Common myeloid progenitor, CD34-positive (primary cell): ENCODE results near the gene DUSP7.

Experiments used
- CTCF ChIA-PET: fragments of 350-600 bp; sonication (Branson Sonifier 250); formaldehyde crosslinking; loops from one replicate; lab custom pipeline; 2021; ENCODE audit warnings: antibody characterized with exemption; lab: Charles Lee
- POLR2A ChIA-PET: fragments of 350-600 bp; sonication (Branson Sonifier 250); formaldehyde crosslinking; loops from one replicate; lab custom pipeline; 2021; ENCODE audit warnings: antibody characterized with exemption; lab: Charles Lee
- DNase-seq, 3 donors: peaks; one replicate each; pipeline versions ENCODE4 v3.0.0 to v3.0.0-alpha.2; 2013
- H3K27ac ChIP-seq, 2 experiments: 1 replicate in 1 of 2; 2 replicates in 1 of 2; pipeline ENCODE4 v1.7.0; 2013; ENCODE audit warnings: inconsistent platforms in 2 of 2, low read length in 2 of 2, mild to moderate bottlenecking in 2 of 2, low read depth in 1 of 2, moderate library complexity in 1 of 2; ENCODE audit not compliant: severe bottlenecking in 2 of 2, insufficient read depth in 1 of 2, poor library complexity in 1 of 2
- H3K27me3 ChIP-seq, 5 experiments: replicated peaks in 2 of 5; 1 replicate in 3 of 5; 2 replicates in 2 of 5; pipeline versions ENCODE4 v1.6.1 to v1.7.0; 2013; ENCODE audit warnings: low read length in 4 of 5, mild to moderate bottlenecking in 2 of 5, moderate library complexity in 2 of 5, inconsistent platforms in 1 of 5; ENCODE audit not compliant: insufficient read depth in 5 of 5, control insufficient read depth in 4 of 5
- H3K36me3 ChIP-seq, 4 experiments: 1 replicate in 2 of 4; 2 replicates in 2 of 4; pipeline versions ENCODE4 v1.6.1 to v1.7.0; 2013; ENCODE audit warnings: low read length in 3 of 4, control low read depth in 1 of 4, mild to moderate bottlenecking in 1 of 4; ENCODE audit not compliant: control insufficient read depth in 4 of 4, insufficient read depth in 4 of 4
- H3K4me1 ChIP-seq, 4 experiments: 1 replicate in 3 of 4; 2 replicates in 1 of 4; pipeline versions ENCODE4 v1.6.1 to v1.7.1; 2013; ENCODE audit warnings: low read length in 3 of 4, mild to moderate bottlenecking in 3 of 4, control low read depth in 1 of 4, inconsistent platforms in 1 of 4, moderate library complexity in 1 of 4; ENCODE audit not compliant: control insufficient read depth in 4 of 4, insufficient read depth in 4 of 4; ENCODE audit errors: control extremely low read depth in 1 of 4
- H3K4me3 ChIP-seq, 7 experiments: 1 replicate in 4 of 7; 2 replicates in 3 of 7; pipeline versions ENCODE4 v1.5.1 to v1.7.0; 2013; ENCODE audit warnings: mild to moderate bottlenecking in 7 of 7, low read length in 6 of 7, moderate library complexity in 6 of 7, inconsistent platforms in 2 of 7, low read depth in 2 of 7, control low read depth in 1 of 7; ENCODE audit not compliant: insufficient read depth in 4 of 7, control insufficient read depth in 1 of 7; ENCODE audit errors: extremely low read depth in 1 of 7
- H3K9me3 ChIP-seq, 5 experiments: 1 replicate in 4 of 5; 2 replicates in 1 of 5; pipeline versions ENCODE4 v1.6.1 to v1.7.1; 2013; ENCODE audit warnings: low read length in 4 of 5, mild to moderate bottlenecking in 2 of 5, inconsistent platforms in 1 of 5, low read depth in 1 of 5, moderate library complexity in 1 of 5; ENCODE audit not compliant: control insufficient read depth in 4 of 5, insufficient read depth in 2 of 5; ENCODE audit errors: control extremely low read depth in 1 of 5
- WGBS: methylation state at CpG from one replicate; pipeline ENCODE4 v1.1.5; 2013; ENCODE audit not compliant: insufficient coverage; 5-methylcytosine and 5-hydroxymethylcytosine counted together

The DUSP7 gene

DNA sequence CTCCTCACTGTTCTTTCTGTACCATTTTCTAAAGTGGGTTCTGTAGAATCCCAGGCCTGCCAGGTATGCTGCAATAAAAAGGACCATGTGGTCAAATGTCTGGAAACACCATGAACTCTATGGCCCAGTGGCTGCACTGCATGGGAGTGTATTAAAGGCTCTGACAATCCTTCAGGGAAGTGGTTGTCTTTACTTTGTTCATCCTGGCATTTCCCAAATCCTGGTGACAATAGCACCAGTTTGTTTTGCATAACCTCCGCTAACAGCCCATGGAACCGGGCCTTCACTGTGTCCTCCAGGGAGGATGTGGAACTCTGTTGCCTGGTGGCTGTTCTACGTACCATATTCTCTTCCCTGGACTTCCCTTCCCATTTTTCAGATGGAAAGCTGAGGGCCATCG lies 11.2 kb upstream of the DUSP7 start:
- H3K4me1 ChIP-seq = peaks cover 0 to 27% (median 7%) of the 10 kb centered on the region in 4 experiments
- no peak overlapping the region for H3K27ac ChIP-seq
- H3K36me3 ChIP-seq = no peaks in the 10 kb centered on the region
- H3K27me3 ChIP-seq = no peaks in the 10 kb centered on the region
- H3K4me3 ChIP-seq = no peak overlapping the region
- no peak for DNase-seq
- 96% methylated on average over 3 of the region's 4 CpGs for WGBS
- ChIA-PET CTCF (no interaction called here), POLR2A (interaction anchor here (0.8 kb wide), 1 partner anchor 10 kb away, joined by 3 read pairs; no protein-coding TSS in a partner anchor)
- no peaks in the 10 kb centered on the region for H3K9me3 ChIP-seq

DNA sequence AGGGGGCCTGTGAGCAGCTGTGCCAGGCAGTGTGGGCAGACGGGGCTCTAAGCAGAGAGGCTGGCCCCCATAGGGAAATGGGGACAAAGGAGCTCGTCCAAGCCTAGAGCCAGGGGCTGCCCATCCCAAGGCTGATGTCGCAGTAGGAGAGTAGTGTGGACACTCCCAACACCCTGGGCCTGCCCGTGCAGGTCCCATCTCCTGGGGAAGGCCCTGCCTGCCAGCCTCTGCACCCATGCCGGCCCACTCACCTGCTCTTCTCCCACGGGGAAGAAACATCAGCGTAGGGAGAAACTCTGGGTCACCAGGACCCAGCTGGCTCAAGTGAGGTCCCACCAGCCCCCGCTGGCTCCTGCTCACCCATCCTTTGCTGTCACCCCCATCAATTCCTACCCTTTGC lies 10.7 kb upstream of the DUSP7 start:
- 99% methylated on average over 8 of the region's 8 CpGs for WGBS
- no peak for DNase-seq
- H3K27ac ChIP-seq = no peak overlapping the region
- no peaks in the 10 kb centered on the region for H3K9me3 ChIP-seq
- POLR2A ChIA-PET = interaction anchor here (0.8 kb wide), 1 partner anchor 10 kb away, joined by 3 read pairs; no protein-coding TSS in a partner anchor
- H3K36me3 ChIP-seq = no peaks in the 10 kb centered on the region
- no peak overlapping the region for H3K4me3 ChIP-seq
- CTCF ChIA-PET = interaction anchor here (1.6 to 1.7 kb wide), 2 partner anchors 14 to 55 kb away, joined by 3 to 5 read pairs; no protein-coding TSS in a partner anchor
- peaks cover 0 to 28% (median 9%) of the 10 kb centered on the region in 4 experiments for H3K4me1 ChIP-seq
- H3K27me3 ChIP-seq = no peaks in the 10 kb centered on the region

DNA sequence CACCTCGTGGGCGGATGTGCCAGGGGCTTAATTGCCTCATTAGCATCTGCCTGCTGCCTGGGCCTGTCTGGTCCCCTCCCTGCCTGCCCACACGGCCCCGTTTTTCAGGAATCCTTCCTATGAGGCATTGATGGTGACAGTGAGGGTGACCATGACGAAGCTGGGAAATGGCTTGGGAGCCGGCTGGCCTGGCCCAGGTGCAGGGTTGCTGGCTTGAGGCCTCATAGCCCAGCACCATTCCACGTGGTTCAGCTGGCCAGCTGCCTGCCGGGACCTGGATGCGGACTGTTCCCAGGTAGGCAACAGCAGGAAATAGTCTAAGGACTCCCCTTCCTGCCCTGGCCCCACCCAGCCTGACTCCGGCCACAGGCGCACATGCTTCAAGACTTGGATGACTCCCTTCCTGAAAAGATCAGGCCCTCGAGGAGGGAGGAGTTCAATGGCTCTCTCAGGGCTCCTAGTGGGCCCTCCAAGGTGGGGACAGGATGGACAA lies 8.9 kb upstream of the DUSP7 start:
- peaks cover 0 to 16% (median 4%) of the 10 kb centered on the region in 4 experiments for H3K4me1 ChIP-seq
- ChIA-PET CTCF (interaction anchor here (1.3 to 1.7 kb wide), 2 partner anchors 53 to 78 kb away, joined by 3 to 5 read pairs; no protein-coding TSS in a partner anchor), POLR2A (no interaction called here)
- no peak overlapping the region for H3K27ac ChIP-seq
- H3K36me3 ChIP-seq = no peaks in the 10 kb centered on the region
- no peaks in the 10 kb centered on the region for H3K9me3 ChIP-seq
- DNase-seq = no peak
- WGBS = 52% methylated on average over 12 of the region's 12 CpGs
- no peaks in the 10 kb centered on the region for H3K27me3 ChIP-seq
- no peak overlapping the region for H3K4me3 ChIP-seq

DNA sequence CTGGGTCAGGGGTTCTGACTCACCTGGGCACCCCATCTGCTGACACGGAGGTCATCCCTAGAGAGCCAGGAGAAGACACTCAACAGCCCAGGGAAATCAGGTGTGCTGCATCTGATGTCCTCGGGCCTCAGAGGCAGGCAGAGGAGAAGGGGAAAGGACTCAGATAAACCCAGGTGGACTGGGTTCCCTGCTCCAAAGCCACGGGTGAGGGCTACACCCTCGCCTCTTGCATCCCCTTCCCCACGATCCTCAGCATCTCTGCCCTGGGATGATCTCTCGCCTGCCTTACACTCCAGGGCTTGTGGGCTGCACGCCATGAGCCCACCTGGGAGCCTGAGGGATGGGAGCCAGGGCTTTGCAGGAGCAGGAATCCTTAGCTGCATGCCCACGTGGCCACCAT lies 8.2 kb upstream of the DUSP7 start:
- H3K27ac ChIP-seq = no peak overlapping the region
- POLR2A ChIA-PET = no interaction called here
- CTCF ChIA-PET = no interaction called here

DNA sequence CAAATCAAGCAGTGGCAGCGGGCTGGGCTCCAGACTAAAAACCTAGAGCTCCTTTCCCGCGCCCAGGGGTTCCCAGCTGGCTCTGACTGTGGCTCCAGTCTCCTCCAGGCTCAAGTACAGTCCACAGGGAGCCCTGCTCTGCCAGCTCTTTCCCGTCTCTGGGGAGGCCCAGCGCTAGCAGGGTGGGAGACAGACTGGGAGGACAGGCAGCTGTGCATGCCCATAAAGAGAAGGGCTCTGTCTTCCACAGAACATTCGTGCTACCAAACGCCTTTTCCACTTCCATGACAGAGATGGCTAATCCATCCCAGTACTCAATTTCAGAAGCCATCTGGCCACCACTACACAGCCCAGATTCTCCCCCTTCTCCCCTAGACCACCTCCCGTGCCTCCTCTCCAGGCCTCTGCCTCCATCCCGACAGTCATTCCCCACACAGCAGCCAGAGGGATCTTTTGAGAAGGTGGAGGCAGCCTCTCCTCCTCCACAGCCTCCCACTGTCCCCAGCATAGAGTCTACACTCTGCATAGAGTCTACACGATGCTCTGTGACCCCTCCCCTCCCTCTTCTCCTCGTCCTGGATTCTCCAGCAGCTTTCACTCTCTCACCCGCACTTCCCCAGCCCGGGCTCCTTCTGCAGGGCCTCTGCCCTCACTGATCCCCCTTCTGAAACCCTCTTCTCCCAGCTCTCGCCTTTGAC lies 6.8 kb upstream of the DUSP7 start:
- Histone ChIP-seq H3K9me3 (no peaks in the 10 kb centered on the region), H3K27ac (no peak overlapping the region), H3K27me3 (no peaks in the 10 kb centered on the region), H3K36me3 (no peaks in the 10 kb centered on the region), H3K4me1 (peaks cover 0 to 10% (median 3%) of the 10 kb centered on the region in 4 experiments), H3K4me3 (no peak overlapping the region)
- DNase-seq = no peak
- WGBS = 93% methylated on average over 14 of the region's 14 CpGs
- ChIA-PET POLR2A (no interaction called here), CTCF (interaction anchor here (1.2 to 1.7 kb wide), 3 partner anchors 11 to 22 kb away, joined by 3 read pairs; no protein-coding TSS in a partner anchor)

More for the DNA sequence above, 8.2 kb upstream of the DUSP7 start:
- Histone ChIP-seq H3K27me3 (no peaks in the 10 kb centered on the region), H3K4me3 (no peak overlapping the region), H3K36me3 (no peaks in the 10 kb centered on the region), H3K4me1 (peaks cover 0 to 10% (median 3%) of the 10 kb centered on the region in 4 experiments), H3K9me3 (no peaks in the 10 kb centered on the region)
- DNase-seq = no peak
- WGBS = 100% methylated on average over 7 of the region's 8 CpGs

DNA sequence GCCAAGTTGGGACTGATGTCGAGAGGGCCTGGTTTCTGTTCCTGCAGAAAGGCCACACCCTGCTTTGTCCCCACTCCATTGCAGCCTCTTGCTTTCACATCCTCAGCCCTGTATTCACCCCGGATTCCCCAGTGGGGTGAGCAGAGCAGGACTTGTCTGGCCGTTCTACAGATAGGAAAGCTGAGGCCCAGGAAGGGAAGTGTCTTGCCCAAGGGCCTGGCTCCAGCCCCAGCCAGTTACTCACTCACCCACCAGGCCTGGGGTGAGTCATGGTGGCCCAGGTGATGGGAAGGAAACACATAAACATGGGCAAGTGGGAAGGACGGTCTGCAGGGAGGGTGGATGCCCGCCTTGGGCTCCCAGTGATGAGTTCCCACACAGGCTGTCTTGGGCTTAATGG lies 6.1 kb upstream of the DUSP7 start:
- ChIA-PET POLR2A (no interaction called here), CTCF (interaction anchor here (1.2 to 1.7 kb wide), 3 partner anchors 10 to 23 kb away, joined by 3 read pairs; no protein-coding TSS in a partner anchor)
- Histone ChIP-seq H3K4me1 (peaks cover 0 to 15% (median 7%) of the 10 kb centered on the region in 4 experiments), H3K27me3 (no peaks in the 10 kb centered on the region), H3K36me3 (no peaks in the 10 kb centered on the region), H3K9me3 (no peaks in the 10 kb centered on the region), H3K27ac (no peak overlapping the region), H3K4me3 (no peak overlapping the region)
- DNase-seq = no peak
- WGBS = 96% methylated on average over 4 of the region's 5 CpGs
